Testis (tissue), 5 donors: Measurements from ENCODE around the gene CGB2. TPM values are rescaled to one million over a fixed set of nuclear protein-coding genes. Genes with fewer than 3 reads are reported as not detected.
A peak's percentile ranks its signal among the peaks of the same experiment; 100 is the strongest.
"Not testable (repeated sequence)": the region's sequence is repeated elsewhere in the genome, so short reads cannot be mapped to it uniquely, and the experiment has no call there.

Experiments
- DNase-seq: peaks from one replicate; pipeline ENCODE4 v3.0.0-alpha.2; 2019
- H3K27ac ChIP-seq, 2 donors: fragments of 200-600 bp; sonication (generic); one replicate each; pipeline ENCODE4 v1.5.1; 2019
- H3K27me3 ChIP-seq: fragments of 200-600 bp; sonication (generic); one replicate; pipeline ENCODE4 v1.5.1; 2019
- H3K36me3 ChIP-seq: fragments of 200-600 bp; sonication (generic); one replicate; pipeline ENCODE4 v1.5.1; 2017; ENCODE audit warnings: low read depth; ENCODE audit errors: missing control alignments
- H3K4me1 ChIP-seq: fragments of 200-600 bp; sonication (generic); one replicate; pipeline ENCODE4 v1.5.1; 2019
- H3K4me3 ChIP-seq, 2 donors: fragments of 200-600 bp; sonication (generic); one replicate each; pipeline ENCODE4 v1.5.1; 2017 to 2019
- H3K9me3 ChIP-seq: fragments of 200-600 bp; sonication (generic); one replicate; pipeline ENCODE4 v1.5.1; 2017
- POLR2A ChIP-seq: fragments of 450-650 bp; IDR thresholded peaks from one replicate; pipeline ENCODE4 v1.6.1; 2017; ENCODE audit warnings: antibody characterized with exemption, mild to moderate bottlenecking, moderate library complexity
- WGBS, 2 donors: methylation state at CpG; one replicate each; pipeline ENCODE4 v1.1.5; 2018; 5-methylcytosine and 5-hydroxymethylcytosine counted together
- intact Hi-C: fragments of 100-400 bp; cut with DNase I; formaldehyde crosslinking; loops from one replicate; pipeline ENCODE4 v1.15.1; 2023; ENCODE audit warnings: low total_unique reads
- long read RNA-seq, 2 donors: transcript quantifications; one replicate each; lab custom pipeline, GENCODE V29; 2026
- polyA plus RNA-seq: library from polyadenylated mRNA; stranded (reverse); fragments of 350-450 nt; fragmentation: Illumina TruSeq; extraction: RNeasy Lipid Tissue Mini Kit (QIAGEN cat#74804); gene quantifications from one replicate; pipeline ENCODE4 v1.2.3, GENCODE V29; 2014; ENCODE audit warnings: low read depth, low replicate concordance; ENCODE audit not compliant: insufficient read depth
- total RNA-seq, 2 donors: library from RNA; depleted of rRNA; stranded (reverse); fragments of >200 nt; gene quantifications; one replicate each; pipeline ENCODE4 v1.2.3, GENCODE V29; 2016
- TF ChIP-seq, protein P1 (sequence below), 3 experiments: fragments of 450-650 bp in 2 of 3; fragments of 200-600 bp in 1 of 3; sonication (generic) in 1 of 3; IDR thresholded peaks; one replicate each; pipeline ENCODE4 v1.5.1; 2016 to 2019; ENCODE audit warnings: antibody characterized with exemption in 3 of 3, mild to moderate bottlenecking in 2 of 3, moderate library complexity in 1 of 3

CGB2 gene
- 1 to 10 TPM in 1 of 2 donors, under 1 TPM in 1; 0.99 to 3.6 TPM for total RNA-seq
- 2.5 TPM for polyA plus RNA-seq
- long read RNA-seq, donor 1, result 0 reads
- long read RNA-seq, donor 2, result 0 reads

DNA sequence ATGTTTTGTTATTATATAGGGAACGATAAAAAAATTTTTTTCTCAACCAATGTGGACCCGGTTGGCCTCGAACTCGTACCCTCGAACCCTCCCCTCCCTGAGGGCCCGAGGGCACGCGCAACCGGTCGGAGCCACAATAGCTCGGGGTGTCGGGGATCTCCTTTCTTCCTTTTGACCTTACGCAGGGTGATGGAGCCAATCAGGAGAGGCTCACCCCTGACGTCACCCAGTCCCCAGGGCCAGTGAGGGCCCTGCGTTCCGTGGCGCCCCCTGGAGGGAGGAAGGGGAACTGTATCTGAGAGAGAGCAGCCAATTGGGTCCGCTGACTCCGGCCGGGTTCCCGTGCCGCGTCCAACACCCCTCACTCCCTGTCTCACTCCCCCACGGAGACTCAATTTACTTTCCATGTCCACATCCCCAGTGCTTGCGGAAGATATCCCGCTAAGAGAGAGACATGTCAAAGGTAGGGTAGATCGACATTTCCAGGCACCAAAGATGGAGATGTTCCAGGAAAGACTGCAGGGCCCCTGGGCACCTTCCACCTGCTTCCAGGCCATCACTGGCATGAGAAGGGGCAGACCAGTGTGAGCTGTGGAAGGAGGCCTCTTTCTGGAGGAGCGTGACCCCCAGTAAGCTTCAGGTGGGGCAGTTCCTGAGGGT is at the start of gene CGB2:
CGB2 (plus strand) TSS at position 249 of the 660 bp plus-strand sequence; CDS start at position 455, 206 bp downstream.
- H3K27me3 ChIP-seq, H3K27ac ChIP-seq, intact Hi-C loops, H3K36me3 ChIP-seq, H3K9me3 ChIP-seq, H3K4me3 ChIP-seq, H3K4me1 ChIP-seq: not testable (repeated sequence)
- peak; percentile 81 for DNase-seq
- 10 to 25% methylated on average over 20 to 28 of the region's 28 CpGs for WGBS, 2 donors
- TF ChIP-seq, protein P1, sequence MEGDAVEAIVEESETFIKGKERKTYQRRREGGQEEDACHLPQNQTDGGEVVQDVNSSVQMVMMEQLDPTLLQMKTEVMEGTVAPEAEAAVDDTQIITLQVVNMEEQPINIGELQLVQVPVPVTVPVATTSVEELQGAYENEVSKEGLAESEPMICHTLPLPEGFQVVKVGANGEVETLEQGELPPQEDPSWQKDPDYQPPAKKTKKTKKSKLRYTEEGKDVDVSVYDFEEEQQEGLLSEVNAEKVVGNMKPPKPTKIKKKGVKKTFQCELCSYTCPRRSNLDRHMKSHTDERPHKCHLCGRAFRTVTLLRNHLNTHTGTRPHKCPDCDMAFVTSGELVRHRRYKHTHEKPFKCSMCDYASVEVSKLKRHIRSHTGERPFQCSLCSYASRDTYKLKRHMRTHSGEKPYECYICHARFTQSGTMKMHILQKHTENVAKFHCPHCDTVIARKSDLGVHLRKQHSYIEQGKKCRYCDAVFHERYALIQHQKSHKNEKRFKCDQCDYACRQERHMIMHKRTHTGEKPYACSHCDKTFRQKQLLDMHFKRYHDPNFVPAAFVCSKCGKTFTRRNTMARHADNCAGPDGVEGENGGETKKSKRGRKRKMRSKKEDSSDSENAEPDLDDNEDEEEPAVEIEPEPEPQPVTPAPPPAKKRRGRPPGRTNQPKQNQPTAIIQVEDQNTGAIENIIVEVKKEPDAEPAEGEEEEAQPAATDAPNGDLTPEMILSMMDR (IDR thresholded peaks at IDR 0.05), result peak in 2 of 3 experiments; percentile 48 to 74

DNA sequence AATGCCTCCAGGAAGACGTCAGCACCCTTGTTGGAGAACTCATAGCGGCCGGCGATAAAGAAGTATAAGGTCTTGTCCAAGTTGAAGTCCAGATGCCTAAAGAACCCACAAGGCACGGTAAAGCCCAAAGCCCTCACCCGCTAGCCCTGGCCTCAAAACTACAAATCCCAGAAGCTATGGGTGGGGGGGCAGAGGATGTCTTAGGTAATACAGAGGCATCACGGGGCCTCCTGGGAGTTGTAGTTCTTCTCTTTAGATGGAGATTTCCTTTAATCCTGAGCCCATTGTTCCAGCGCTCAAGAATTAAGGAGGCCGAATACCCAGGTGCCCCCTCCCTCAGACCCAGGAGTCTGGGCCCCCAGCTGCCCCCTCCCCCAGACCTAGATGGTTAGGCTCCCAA is 49.4 kb upstream of the CGB2 start:
- H3K27ac ChIP-seq, result no peak overlapping the region
- TF ChIP-seq, protein P1 (IDR thresholded peaks at IDR 0.05), result no peak
- TF ChIP-seq POLR2A, result no peak
- intact Hi-C loops, result no loop called here
- no peaks in the 10 kb centered on the region for H3K36me3 ChIP-seq
- DNase-seq, result no peak
- 89 to 90% methylated on average over 2 to 9 of the region's 9 CpGs for WGBS, 2 donors
- H3K4me1 ChIP-seq, result no peaks in the 10 kb centered on the region
- no peaks in the 10 kb centered on the region for H3K9me3 ChIP-seq
- H3K27me3 ChIP-seq, result no peaks in the 10 kb centered on the region
- no peak overlapping the region for H3K4me3 ChIP-seq

DNA sequence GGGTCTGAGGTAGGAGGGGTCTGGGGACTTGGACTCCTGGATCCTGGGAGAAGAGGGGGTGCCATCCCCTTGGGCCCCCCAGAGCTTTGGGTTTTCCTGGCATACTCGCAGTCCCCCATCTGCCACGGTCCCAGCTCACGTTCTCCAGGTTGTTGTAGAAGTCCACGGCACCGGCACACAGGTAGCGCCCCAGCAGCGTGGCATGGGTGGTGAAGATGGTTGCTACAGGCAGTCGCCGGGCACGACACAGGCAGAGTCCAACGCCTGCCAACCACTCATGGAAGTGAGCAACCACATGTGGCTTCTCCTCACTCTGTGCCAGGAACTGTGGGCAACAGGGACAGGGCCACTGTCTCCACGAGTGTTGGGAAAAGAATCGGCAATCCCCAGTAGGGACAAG is 46.0 kb upstream of the CGB2 start:
- 93 to 98% methylated on average over 9 to 13 of the region's 13 CpGs for WGBS, 2 donors
- Histone ChIP-seq H3K27me3 (no peaks in the 10 kb centered on the region), H3K4me3 (no peak overlapping the region), H3K4me1 (peaks cover 8% of the 10 kb centered on the region), H3K27ac (no peak overlapping the region), H3K9me3 (no peaks in the 10 kb centered on the region), H3K36me3 (no peaks in the 10 kb centered on the region)
- no peak for DNase-seq
- intact Hi-C loops, result no loop called here
- no peak for TF ChIP-seq POLR2A
- TF ChIP-seq, protein P1 (IDR thresholded peaks at IDR 0.05), result no peak

DNA sequence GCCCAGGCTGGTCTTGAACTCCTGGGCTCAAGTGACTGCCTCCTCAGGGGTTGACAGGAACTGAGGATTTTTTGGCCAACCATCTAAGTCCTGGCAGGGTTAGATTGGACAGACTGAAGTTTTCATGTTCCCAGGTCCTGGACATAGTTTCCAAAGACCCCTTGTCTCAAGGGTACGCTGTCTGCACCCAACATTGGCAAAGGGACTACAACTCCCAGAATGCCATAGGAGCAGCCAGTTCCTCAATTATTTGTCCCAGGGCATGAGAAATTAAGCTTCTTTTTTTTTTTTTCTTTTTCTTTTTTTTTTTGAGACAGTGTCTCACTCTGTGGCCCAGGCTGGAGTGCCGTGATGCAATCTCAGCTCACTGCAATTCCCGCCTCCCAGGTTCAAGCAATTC is 45.5 kb upstream of the CGB2 start:
- 84 to 94% methylated on average over 3 of the region's 3 CpGs for WGBS, 2 donors
- intact Hi-C loops, result no loop called here
- no peaks in the 10 kb centered on the region for H3K36me3 ChIP-seq

More for the DNA sequence above, 45.5 kb upstream of the CGB2 start:
- Histone ChIP-seq H3K27ac (no peak overlapping the region), H3K27me3 (no peaks in the 10 kb centered on the region), H3K4me1 (peaks cover 9% of the 10 kb centered on the region), H3K9me3 (no peaks in the 10 kb centered on the region), H3K4me3 (no peak overlapping the region)
- no peak for DNase-seq
- TF ChIP-seq, protein P1 (IDR thresholded peaks at IDR 0.05), result no peak
- TF ChIP-seq POLR2A, result no peak
